DMS153 treated with DMSO at 0.1 percent for 48 hours (cell line): ENCODE data around the gene ARID1B.

Experiments used
- DNase-seq: peaks from one replicate; lab custom pipeline; 2025; ENCODE audit not compliant: unreplicated experiment; lab: John Stamatoyannopoulos, UW

ARID1B gene

GRCh38 chr6:157169226-157169625 is 392.0 kb downstream of the ARID1B start:
- no peak for DNase-seq

DNA sequence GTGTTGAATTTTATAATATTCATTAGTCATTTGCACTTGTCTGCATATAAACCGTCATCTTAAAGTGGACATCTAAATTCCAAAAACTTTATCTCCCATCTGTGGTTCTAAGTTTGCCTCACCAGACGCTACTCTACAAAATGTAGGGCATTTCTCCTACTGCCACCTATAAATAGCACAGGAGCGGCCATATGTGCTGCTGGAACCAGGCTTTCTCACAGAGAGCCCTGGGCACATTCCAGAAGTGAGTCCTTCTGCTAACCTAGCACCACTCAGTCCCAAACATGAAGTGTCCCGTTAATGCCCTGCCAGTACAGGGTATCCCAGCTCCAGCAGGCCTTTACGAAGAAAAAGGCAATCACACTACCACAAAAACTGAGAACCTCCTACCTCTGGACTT is 392.5 kb downstream of the ARID1B start:
- DNase-seq: no peak

- no peak for DNase-seq
Measured at GRCh38 chr6:157170535-157170934, 393.4 kb downstream of the ARID1B start.

GRCh38 chr6:157171801-157172200 is 394.6 kb downstream of the ARID1B start:
- no peak for DNase-seq

DNA sequence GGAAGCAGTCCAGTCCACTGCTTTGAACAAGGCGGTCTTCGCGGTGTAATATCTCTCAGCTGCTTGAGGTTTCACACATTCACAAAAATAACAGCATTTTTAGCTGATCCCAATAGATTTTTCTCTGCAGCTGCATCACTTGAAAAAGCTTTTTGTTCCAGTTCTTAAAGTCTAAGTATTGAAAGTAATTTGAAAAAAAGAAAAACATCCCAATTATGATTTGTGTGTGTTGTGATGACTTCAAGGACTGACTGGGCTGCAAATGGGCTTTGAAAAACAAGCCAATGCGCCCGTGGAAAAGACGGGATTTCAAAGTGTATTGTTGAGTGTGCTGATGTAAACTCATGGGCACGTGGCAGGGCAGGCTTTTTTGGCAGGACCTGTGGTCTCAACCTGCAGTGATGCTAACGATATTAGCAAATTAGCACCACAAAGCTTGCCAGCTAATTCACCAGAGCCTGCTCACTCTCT is 395.1 kb downstream of the ARID1B start:
- DNase-seq: no peak

DNA sequence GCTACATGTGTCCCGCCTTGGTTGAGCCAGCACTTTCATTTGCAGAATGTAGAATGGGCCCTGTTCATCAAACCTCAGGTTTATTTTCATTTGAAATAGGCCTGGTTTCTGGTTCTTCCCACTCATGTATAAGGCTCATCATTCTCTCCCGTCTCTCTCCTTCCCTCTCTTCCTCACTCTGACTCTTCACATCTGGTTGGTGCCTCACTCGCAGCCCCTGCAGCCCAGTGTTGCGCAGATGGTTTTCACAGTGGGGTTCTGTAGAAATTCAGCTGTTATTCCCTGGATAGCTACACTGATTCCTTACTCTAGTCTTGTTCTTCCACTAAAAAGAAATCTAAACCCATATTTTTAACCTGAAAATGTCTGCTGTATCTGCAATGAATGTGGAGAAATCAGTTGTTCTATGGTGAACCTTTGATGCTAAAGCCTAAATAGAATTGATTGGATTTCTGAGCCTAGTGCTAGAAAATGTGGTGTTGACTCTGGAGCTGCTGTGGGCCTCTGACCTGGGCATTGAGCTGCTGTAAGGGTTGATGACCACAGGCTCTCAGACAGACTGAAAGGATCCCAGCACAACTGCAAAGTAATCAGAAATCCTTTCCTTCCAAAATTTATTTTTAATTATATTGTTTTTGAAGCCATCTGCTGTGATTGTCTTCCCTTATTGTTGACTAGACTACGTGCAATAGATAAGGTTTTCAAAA is 395.8 kb downstream of the ARID1B start:
- no peak for DNase-seq

DNA sequence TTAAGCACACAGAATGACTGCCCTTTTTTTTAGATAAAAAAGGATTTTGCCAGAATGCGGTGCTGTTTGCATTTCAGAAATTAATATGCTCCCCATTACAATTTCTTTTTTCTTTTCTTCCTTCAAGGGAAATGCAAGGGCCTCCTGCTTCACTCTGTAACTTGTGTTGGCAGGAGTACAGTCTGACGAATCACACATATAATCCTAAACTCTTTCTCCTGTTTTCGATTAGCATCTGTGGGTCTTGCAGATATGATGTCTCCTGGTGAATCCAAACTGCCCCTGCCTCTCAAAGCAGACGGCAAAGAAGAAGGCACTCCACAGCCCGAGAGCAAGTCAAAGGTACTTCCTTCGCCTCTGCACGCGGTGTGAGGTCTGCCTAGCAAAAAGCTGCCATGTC is 396.6 kb downstream of the ARID1B start:
- no peak for DNase-seq

- DNase-seq: no peak
Measured at GRCh38 chr6:157174731-157175130, 397.6 kb downstream of the ARID1B start.

GRCh38 chr6:157177731-157178336 is 400.7 kb downstream of the ARID1B start:
- no peak for DNase-seq

GRCh38 chr6:157181649-157182048 is 404.5 kb downstream of the ARID1B start:
- DNase-seq: no peak

DNA sequence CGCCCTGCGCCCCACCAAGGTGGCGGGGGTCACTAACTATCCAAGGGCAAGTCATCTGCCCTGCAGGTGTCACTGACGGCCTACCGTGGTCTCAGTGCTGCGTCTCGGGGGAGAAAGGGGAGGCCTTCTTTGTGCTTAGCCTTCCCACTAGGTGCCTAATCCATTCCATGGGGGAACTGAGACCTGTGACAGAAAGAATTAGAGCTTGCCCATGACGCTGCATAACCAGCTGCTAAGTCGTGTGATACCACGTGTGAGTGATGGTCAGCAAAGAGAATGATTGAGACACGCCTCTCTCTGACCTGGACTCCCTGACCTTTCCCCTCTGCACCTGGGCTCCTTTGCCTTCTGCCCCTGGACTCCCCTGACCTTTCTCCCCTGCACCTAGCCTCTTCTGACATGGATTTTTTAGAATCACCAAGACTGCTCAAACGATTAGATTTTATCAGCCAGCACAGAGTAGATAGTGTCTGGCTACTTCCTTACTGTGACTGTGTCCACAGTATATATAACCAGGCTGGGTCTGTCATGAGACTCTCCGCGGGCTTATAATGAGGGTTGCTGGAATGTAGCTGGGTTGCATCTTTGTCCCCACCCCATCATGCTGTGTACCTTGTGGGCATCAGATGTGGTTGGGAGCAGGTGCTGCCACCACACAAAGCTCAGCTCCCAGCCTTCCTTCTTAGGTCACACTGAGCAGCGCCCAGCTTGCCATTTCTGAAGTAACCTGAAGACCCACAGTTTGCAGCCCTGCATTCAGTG is 405.5 kb downstream of the ARID1B start:
- no peak for DNase-seq

GRCh38 chr6:157184202-157185015 is 407.2 kb downstream of the ARID1B start:
- DNase-seq: no peak

DNA sequence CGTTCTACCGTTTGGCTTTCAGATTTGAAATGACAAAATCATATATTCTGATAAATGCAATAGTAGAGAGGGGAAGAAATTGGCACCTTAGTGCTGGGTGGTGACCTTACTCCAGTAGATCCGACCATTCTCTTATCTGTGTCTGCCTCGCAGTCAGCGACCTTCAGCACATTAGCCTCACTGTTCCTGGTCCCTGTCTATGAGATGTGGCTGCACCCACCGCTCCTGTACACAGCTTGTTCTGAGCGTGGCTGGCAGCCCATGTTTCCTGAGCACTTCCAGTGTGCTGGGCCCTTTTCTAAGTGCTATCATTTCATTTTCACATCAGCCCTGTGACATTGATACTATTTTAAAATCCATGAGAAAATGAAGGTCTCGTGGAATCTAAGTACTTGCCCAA is 408.0 kb downstream of the ARID1B start:
- no peak for DNase-seq

DNA sequence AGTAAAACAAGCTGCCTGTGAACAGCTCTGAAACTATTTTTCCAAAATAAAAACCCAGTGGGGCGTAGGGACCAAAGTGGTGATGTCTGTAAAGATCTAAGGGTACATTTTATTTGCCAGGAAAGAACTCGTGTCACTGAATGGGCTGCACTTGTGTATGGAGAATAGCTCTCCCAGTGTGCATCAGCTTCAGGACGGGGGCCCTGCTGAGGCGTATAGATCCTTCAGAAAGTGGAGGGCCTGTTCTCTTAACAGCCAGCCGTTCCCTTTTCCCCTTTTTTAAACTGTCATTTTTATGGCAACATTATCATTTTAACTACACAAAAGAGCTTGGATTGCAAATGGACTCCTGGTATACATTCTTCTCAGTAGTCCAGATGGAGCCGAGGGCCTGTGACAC is 408.8 kb downstream of the ARID1B start:
- DNase-seq: no peak

GRCh38 chr6:157186785-157187181 is 409.6 kb downstream of the ARID1B start:
- DNase-seq: no peak

- DNase-seq: peak; percentile 53
Measured at GRCh38 chr6:157187182-157188083, 410.3 kb downstream of the ARID1B start.

GRCh38 chr6:157188213-157188612 is 411.0 kb downstream of the ARID1B start:
- DNase-seq: no peak

- no peak for DNase-seq
Measured at GRCh38 chr6:157193443-157193996, 416.3 kb downstream of the ARID1B start.

GRCh38 chr6:157194110-157194509 is 416.9 kb downstream of the ARID1B start:
- DNase-seq: no peak

GRCh38 chr6:157194643-157195042 is 417.5 kb downstream of the ARID1B start:
- no peak for DNase-seq
